ENCODE measurements around the gene ZNF205. TPM values are rescaled to one million over a fixed set of nuclear protein-coding genes. Genes with fewer than 3 reads are reported as not detected.

The ZNF205 gene
- total RNA-seq, 1 donor from 2014 or later = 23.9 TPM

DNA sequence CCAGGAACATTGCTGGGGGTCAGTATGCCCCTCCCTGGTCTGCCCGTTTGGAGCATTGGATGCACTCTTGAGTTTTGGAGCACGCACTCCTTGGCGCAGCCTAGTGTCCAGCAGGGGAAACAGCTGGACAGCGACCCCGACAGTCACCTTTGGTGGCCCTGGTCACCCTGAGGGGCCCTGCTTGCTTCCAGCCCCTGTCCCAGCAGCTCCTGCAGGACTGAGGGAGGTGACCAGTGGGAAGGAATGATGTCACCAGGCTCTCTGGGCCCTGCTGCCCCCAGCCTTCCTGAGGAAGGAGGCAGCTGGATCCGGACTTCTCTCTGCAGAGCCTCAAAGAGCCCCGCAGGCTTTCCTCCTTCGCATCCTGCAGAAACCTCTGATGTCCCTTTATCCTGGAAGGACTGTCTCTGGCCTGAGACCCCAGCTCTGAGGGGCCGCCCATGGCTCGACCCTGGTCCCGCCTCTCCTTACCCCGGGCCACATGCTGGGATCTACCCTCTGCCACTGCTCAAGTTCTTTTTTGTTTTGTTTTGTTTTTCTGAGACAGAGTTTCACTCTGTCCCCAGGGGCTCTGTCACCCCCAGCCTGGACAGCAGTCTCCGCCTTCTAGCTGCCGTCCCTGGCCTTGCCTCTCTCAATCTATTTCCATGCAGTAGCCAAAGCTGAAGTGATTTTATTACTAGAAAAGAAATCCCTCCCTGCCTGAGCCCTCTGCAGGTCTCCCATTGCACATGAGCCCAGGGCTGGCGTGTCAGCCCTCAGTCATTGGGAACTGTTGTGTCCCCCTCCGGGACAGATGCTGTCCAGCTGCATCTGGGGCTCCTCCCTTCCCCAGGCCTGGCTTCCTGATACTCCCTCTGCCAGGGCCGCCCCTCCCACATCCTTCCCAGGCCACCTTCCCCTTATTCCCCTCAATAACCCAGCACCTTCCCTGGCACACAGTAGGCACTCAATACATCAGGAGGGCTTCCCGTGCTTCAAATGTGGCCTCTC, 24.8 kb upstream of the ZNF205 start:
- TF ChIP-seq, protein P1, sequence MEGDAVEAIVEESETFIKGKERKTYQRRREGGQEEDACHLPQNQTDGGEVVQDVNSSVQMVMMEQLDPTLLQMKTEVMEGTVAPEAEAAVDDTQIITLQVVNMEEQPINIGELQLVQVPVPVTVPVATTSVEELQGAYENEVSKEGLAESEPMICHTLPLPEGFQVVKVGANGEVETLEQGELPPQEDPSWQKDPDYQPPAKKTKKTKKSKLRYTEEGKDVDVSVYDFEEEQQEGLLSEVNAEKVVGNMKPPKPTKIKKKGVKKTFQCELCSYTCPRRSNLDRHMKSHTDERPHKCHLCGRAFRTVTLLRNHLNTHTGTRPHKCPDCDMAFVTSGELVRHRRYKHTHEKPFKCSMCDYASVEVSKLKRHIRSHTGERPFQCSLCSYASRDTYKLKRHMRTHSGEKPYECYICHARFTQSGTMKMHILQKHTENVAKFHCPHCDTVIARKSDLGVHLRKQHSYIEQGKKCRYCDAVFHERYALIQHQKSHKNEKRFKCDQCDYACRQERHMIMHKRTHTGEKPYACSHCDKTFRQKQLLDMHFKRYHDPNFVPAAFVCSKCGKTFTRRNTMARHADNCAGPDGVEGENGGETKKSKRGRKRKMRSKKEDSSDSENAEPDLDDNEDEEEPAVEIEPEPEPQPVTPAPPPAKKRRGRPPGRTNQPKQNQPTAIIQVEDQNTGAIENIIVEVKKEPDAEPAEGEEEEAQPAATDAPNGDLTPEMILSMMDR (IDR thresholded peaks at IDR 0.05; ENCODE audit: unreplicated experiment) = peak; percentile 23
- no peak overlapping the region for H3K4me3 Mint-ChIP-seq (ENCODE audit: low read depth)
- no peak for DNase-seq (ENCODE audit: low spot score, unreplicated experiment)
- no peaks in the 10 kb centered on the region for H3K9me3 Mint-ChIP-seq (ENCODE audit: low read depth)
- H3K4me1 Mint-ChIP-seq (ENCODE audit: low read depth) = peaks cover 1% of the 10 kb centered on the region
- no peaks in the 10 kb centered on the region for H3K27me3 Mint-ChIP-seq
- H3K36me3 Mint-ChIP-seq (ENCODE audit: insufficient read depth) = no peaks in the 10 kb centered on the region
- H3K27ac Mint-ChIP-seq = no peak overlapping the region

DNA sequence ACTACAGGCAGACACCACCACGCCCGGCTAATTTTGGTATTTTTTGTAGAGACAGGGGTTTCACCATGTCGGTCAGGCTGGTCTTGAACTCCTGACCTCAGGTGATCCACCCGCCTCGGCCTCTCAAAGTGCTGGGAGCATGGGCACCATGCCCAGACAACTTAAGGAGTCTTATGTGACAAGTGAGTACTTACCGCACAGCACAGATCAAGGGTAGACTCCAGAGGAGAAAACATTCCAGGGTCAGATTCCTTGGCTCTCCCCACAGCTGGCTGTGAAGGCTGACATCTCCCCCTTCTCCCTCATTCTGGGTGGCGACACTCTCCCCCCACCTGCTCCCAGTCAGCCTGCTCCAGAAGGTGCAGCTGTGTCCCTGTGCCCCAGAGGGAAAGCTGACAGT, 23.9 kb upstream of the ZNF205 start:
- no peak overlapping the region for H3K27ac Mint-ChIP-seq
- peaks cover 1% of the 10 kb centered on the region for H3K4me1 Mint-ChIP-seq (ENCODE audit: low read depth)
- DNase-seq (ENCODE audit: low spot score, unreplicated experiment) = no peak
- H3K36me3 Mint-ChIP-seq (ENCODE audit: insufficient read depth) = no peaks in the 10 kb centered on the region
- H3K4me3 Mint-ChIP-seq (ENCODE audit: low read depth) = no peak overlapping the region
- TF ChIP-seq, protein P1 (IDR thresholded peaks at IDR 0.05; ENCODE audit: unreplicated experiment) = no peak
- no peaks in the 10 kb centered on the region for H3K27me3 Mint-ChIP-seq
- no peaks in the 10 kb centered on the region for H3K9me3 Mint-ChIP-seq (ENCODE audit: low read depth)

DNA sequence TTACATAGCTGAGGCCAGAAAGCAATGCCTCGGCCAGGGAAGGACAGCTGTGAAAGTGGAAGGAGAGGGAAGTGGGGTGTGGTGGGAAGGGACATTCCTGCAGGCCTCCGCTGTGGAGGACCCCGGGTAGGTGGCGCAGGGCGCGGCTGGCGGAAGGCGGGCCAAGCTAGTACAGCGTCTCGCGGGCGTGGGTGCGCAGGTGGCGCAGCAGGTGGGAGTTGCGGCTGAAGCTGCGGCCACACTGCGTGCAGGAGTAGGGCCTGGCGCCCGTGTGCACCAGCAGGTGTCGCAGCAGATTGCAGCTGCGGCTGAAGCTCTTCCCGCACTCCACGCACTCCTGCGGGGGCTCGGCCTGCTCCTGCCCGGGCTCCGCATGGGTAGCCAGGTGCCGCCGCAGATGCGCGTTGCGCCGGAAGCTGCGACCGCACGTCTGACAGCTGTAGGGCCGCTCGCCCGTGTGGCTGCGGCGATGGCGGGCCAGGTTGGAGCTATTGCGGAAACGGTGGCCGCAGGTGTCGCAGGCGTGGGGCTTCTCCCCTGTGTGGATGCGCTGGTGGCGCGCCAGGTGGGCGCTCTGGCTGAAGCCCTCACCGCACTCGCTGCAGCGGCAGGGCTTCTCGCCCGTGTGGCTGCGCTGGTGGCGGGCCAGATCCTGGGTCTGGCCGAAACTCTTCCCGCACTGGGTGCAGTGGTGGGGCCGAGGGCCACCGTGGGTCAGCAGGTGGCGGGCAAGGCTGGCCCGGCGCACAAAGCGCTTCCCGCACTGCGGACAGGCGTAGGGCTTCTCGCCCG, 23.3 kb upstream of the ZNF205 start:
- H3K4me3 Mint-ChIP-seq (ENCODE audit: low read depth) = no peak overlapping the region
- no peaks in the 10 kb centered on the region for H3K36me3 Mint-ChIP-seq (ENCODE audit: insufficient read depth)

DNA sequence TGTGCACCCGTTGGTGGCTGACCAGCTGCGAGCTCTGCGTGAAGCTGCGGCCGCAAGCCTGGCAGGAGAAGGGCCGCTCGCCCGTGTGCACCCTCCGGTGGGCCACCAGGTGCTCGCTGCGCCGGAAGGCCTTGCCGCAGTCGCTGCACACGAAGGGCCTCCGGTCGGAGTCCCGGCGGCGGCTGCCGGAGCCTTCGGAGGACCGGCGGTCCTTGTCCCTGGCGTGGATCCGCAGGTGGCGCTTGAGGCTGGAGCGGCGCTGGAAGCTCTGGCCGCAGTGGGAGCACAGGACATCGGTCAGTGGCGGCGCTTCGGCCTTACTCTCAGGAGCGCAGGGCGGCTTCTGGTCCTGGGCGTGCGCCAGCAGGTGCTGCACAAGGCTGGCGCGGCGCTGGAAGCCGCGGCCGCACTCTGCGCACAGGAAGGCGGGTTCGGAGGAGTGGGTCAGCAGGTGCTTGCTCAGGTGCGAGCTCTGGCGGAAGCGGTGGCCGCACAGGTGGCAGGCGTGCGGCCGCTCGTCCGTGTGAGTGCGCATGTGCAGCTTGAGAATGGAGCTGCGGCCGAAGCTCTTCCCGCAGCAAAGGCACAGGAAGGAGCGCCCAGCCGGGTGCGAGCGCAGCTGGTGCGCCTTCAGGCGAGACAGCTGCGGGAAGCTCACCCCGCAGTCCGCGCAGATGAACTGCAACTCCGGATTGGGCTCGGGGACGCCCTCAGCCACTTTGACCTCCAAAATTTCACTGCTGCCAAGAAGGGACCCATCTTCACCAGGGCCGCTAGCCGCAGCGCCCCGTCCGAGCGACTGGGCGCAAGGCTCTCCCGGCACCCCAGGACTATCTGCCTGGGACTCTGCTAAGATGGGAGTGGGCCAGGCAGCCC, 22.4 kb upstream of the ZNF205 start:
- Mint-ChIP-seq H3K27ac (no peak overlapping the region), H3K4me1 (ENCODE audit: low read depth) (peaks cover 1% of the 10 kb centered on the region), H3K36me3 (ENCODE audit: insufficient read depth) (no peaks in the 10 kb centered on the region), H3K9me3 (ENCODE audit: low read depth) (no peaks in the 10 kb centered on the region), H3K27me3 (no peaks in the 10 kb centered on the region), H3K4me3 (ENCODE audit: low read depth) (no peak overlapping the region)
- DNase-seq (ENCODE audit: low spot score, unreplicated experiment) = no peak
- TF ChIP-seq, protein P1 (IDR thresholded peaks at IDR 0.05; ENCODE audit: unreplicated experiment) = no peak

More for the DNA sequence above, 23.3 kb upstream of the ZNF205 start:
- peaks cover 1% of the 10 kb centered on the region for H3K4me1 Mint-ChIP-seq (ENCODE audit: low read depth)
- DNase-seq (ENCODE audit: low spot score, unreplicated experiment) = no peak
- no peaks in the 10 kb centered on the region for H3K9me3 Mint-ChIP-seq (ENCODE audit: low read depth)
- TF ChIP-seq, protein P1 (IDR thresholded peaks at IDR 0.05; ENCODE audit: unreplicated experiment) = no peak
- no peak overlapping the region for H3K27ac Mint-ChIP-seq
- H3K27me3 Mint-ChIP-seq = no peaks in the 10 kb centered on the region
